Stimulated activated CD4-positive, alpha-beta T cell treated with anti-CD3 and anti-CD28 coated beads, Interleukin-12 subunit alpha, Interleukin-12 subunit beta, amount 100 ng/mL, for 48 hours (primary cell): ENCODE data around the gene L3MBTL1.
"Not testable (repeated sequence)": the region's sequence is repeated elsewhere in the genome, so short reads cannot be mapped to it uniquely, and the experiment has no call there.

Experiments
- DNase-seq, 3 donors: peaks; one replicate each; pipeline ENCODE4 v3.0.0-alpha.2; 2020; ENCODE audit warnings: low read depth in 2 of 3, low spot score in 1 of 3

L3MBTL1 gene

DNA sequence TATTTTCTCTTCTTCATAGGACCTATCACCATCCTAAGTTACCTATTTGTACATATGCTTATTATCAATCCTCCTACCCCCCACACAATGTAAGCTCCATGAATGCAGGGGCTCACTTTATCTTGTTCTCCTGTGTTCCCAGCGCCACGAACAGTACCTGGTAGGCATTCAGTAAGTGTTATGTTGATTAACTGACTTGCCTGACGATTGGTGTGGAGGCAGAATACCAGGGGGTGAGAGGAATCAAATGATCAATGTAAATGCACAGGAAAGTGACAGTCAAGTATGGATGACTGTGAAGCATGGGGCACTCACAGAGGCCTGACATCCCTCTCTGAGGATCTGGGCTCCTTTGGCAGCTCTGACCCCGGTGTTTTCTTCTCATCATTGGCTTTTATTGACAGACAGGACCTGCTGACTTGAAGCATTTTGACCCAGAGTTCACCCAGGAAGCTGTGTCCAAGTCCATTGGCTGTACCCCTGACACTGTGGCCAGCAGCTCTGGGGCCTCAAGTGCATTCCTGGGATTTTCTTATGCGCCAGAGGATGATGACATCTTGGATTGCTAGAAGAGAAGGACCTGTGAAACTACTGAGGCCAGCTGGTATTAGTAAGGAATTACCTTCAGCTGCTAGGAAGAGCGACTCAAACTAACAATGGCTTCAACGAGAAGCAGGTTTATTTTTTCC is 77.1 kb downstream of the L3MBTL1 start:
- no peak for DNase-seq

DNA sequence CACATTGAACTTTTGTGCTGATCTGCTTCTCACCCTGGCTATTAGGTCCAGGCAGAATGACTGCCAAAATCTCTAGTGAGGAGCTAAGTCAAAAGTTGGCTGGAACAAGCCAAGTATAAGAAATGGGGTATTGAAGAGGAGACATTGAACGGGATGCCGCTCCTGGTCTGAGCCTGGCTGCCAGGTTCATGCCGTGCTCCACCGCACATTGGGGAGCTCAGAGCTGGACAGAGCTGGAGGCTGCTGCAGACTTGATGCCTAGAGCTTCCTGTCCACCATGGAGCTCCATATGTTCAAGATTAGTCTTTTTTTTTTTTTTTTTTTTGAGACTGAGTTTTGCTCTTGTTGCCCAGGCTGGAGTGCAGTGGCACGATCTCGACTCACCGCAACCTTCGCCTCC is 79.1 kb downstream of the L3MBTL1 start:
- no peak for DNase-seq

GRCh38 chr20:43588526-43588925 is 81.0 kb downstream of the L3MBTL1 start:
- not testable (repeated sequence) for DNase-seq

GRCh38 chr20:43590036-43590391 is 82.5 kb downstream of the L3MBTL1 start:
- peak in 1 of 3 donors; percentile 5 for DNase-seq

DNA sequence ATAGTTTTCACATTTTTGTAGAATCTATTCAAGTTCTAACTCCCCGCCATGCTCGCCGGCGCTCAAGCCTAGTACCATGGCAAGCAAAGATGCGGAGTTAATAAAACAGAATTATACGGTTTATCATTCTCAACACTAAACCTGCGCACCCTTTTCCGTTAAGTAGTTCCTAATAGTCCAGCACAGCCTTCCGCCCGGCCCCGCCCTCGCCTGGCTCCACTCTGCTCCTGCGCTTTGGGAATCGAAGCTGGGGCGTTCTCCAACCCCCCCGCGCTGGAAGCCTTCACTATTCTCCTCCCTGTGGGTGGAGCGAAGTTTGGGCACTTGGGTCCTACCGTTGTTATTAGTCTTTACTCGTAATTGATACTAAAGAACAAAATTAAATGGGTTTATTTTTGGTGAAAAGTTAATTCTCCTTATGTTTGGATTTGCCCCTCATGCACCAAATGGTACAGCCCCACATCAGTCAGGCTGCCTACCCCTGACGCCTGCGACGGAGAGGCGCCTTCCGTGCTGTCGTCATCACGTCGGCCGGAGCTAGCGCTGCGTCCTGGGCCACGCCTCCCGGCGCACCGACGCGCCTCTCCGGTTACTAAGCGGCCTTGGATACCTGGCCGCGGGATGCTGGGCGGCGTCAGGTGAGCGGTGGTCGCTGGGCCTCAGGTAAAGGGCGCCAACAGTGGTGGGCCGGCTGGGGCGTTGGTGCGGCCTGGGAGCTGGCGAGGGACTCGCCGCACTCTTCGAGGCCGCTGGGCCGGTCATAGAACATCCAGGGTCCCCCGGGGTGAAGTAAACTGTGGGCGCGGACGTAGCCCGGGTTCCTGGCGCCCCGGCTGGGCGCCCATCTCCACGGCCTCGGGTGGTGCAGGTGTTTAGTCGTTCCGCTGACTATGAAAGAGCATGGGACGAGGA is 83.2 kb downstream of the L3MBTL1 start, which contains the start of gene IFT52:
Gene IFT52, plus strand, starts transcription at position 546 of the 912 bp plus-strand sequence. CDS start 3,762 bp downstream, outside the sequence.
- DNase-seq: peak; percentile 76 to 85 (median 81)
